Chondrocyte (in vitro differentiated cells): Measurements from ENCODE around the gene TLDC2. TPM values are rescaled to one million over a fixed set of nuclear protein-coding genes. Genes with fewer than 3 reads are reported as not detected.

Experiments
- DNase-seq: peaks from one replicate; pipeline ENCODE4 v3.0.0; 2021; ENCODE audit warnings: mixed read lengths, low spot score
- H3K27ac Mint-ChIP-seq: one replicate; pipeline ENCODE4 v1.8.0; 2021; ENCODE audit warnings: mild to moderate bottlenecking, moderate library complexity, mixed read lengths; ENCODE audit not compliant: unreplicated experiment
- H3K27me3 Mint-ChIP-seq: 2 replicates; pipeline ENCODE4 v1.8.0; 2021; ENCODE audit warnings: low read depth, mixed read lengths
- H3K36me3 Mint-ChIP-seq: 2 replicates; pipeline ENCODE4 v1.8.0; 2021; ENCODE audit warnings: low read depth, mixed read lengths
- H3K4me1 Mint-ChIP-seq: 2 replicates; pipeline ENCODE4 v1.8.0; 2021; ENCODE audit warnings: low read depth, mild to moderate bottlenecking, mixed read lengths
- H3K4me3 Mint-ChIP-seq: one replicate; pipeline ENCODE4 v1.8.0; 2021; ENCODE audit warnings: mild to moderate bottlenecking, moderate library complexity, mixed read lengths; ENCODE audit not compliant: unreplicated experiment
- H3K9me3 Mint-ChIP-seq: 2 replicates; pipeline ENCODE4 v1.8.0; 2021; ENCODE audit warnings: low read depth, mixed read lengths
- CTCF ChIP-seq: fragments of 200-600 bp; sonication (generic); IDR thresholded peaks from 2 replicates; pipeline ENCODE4 v1.5.0; 2021; ENCODE audit warnings: antibody characterized with exemption, mild to moderate bottlenecking, moderate library complexity
- total RNA-seq: library from RNA; stranded (reverse); gene quantifications from 3 replicates; pipeline ENCODE4 v1.2.1, GENCODE V29; 2021

TLDC2 gene
- total RNA-seq, 1 donor from 2014 or later, result not detected

GRCh38 chr20:36937402-36937770 lies 61.4 kb downstream of the TLDC2 start:
- Mint-ChIP-seq H3K4me3 (no peak overlapping the region), H3K27me3 (no peaks in the 10 kb centered on the region), H3K9me3 (no peaks in the 10 kb centered on the region), H3K36me3 (no peaks in the 10 kb centered on the region), H3K4me1 (peaks cover 4% of the 10 kb centered on the region), H3K27ac (no peak overlapping the region)
- no peak for DNase-seq
- TF ChIP-seq CTCF, result no peak

GRCh38 chr20:36941401-36941835 lies 65.5 kb downstream of the TLDC2 start:
- Mint-ChIP-seq H3K4me3 (no peak overlapping the region), H3K9me3 (no peaks in the 10 kb centered on the region), H3K36me3 (peaks cover 6% of the 10 kb centered on the region), H3K27me3 (no peaks in the 10 kb centered on the region), H3K4me1 (peaks cover 4% of the 10 kb centered on the region), H3K27ac (no peak overlapping the region)
- TF ChIP-seq CTCF, result no peak
- no peak for DNase-seq

Other genes starting within 250 kb of the TLDC2 start
- gene SLA2, start 229.9 kb upstream of the TLDC2 start, total RNA-seq, result 0.24 TPM in 1 of 3 replicates, not detected in the others
- gene NDRG3, start 130.0 kb upstream of the TLDC2 start, total RNA-seq, result 27.6 to 34.5 TPM (median 28.1 TPM) in 3 replicates
- gene DSN1, start 102.4 kb upstream of the TLDC2 start, total RNA-seq, result 7.4 to 14.9 TPM (median 8.3 TPM) in 3 replicates
- gene SAMHD1, start 75.6 kb downstream of the TLDC2 start, total RNA-seq, result 15.5 to 21.8 TPM (median 17.3 TPM) in 3 replicates
- gene RBL1, start 219.9 kb downstream of the TLDC2 start, total RNA-seq, result 4.5 to 7.5 TPM (median 5.0 TPM) in 3 replicates